Measurements from ENCODE around the gene SPG7. TPM values are rescaled to one million over a fixed set of nuclear protein-coding genes. Genes with fewer than 3 reads are reported as not detected.

SPG7 gene
- total RNA-seq, 1 experiment from 2014 or later, result 98.5 TPM

- no peak for DNase-seq (ENCODE audit: low read depth)
Measured at GRCh38 chr16:89511374-89511773, 3.2 kb downstream of the SPG7 start.

- DNase-seq (ENCODE audit: low read depth), result no peak
Measured at GRCh38 chr16:89512453-89512852, 4.2 kb downstream of the SPG7 start.

GRCh38 chr16:89517128-89517527, 8.9 kb downstream of the SPG7 start:
- DNase-seq (ENCODE audit: low read depth), result no peak

- no peak for DNase-seq (ENCODE audit: low read depth)
Measured at GRCh38 chr16:89519881-89520280, 11.7 kb downstream of the SPG7 start.

GRCh38 chr16:89522287-89522686, 14.1 kb downstream of the SPG7 start:
- no peak for DNase-seq (ENCODE audit: low read depth)

GRCh38 chr16:89523680-89524344, 15.6 kb downstream of the SPG7 start:
- DNase-seq (ENCODE audit: low read depth), result no peak

- DNase-seq (ENCODE audit: low read depth), result no peak
Measured at GRCh38 chr16:89525146-89525913, 17.1 kb downstream of the SPG7 start.

- no peak for DNase-seq (ENCODE audit: low read depth)
Measured at GRCh38 chr16:89529097-89529496, 20.9 kb downstream of the SPG7 start.

- DNase-seq (ENCODE audit: low read depth), result no peak
Measured at GRCh38 chr16:89530401-89531381, 22.5 kb downstream of the SPG7 start.

GRCh38 chr16:89531821-89532526, 23.8 kb downstream of the SPG7 start:
- DNase-seq (ENCODE audit: low read depth), result no peak

GRCh38 chr16:89534252-89534756, 26.1 kb downstream of the SPG7 start:
- DNase-seq (ENCODE audit: low read depth), result no peak

GRCh38 chr16:89536371-89536770, 28.2 kb downstream of the SPG7 start:
- no peak for DNase-seq (ENCODE audit: low read depth)

- no peak for DNase-seq (ENCODE audit: low read depth)
Measured at GRCh38 chr16:89536886-89537548, 28.8 kb downstream of the SPG7 start.

- DNase-seq (ENCODE audit: low read depth), result no peak
Measured at GRCh38 chr16:89537549-89537925, 29.3 kb downstream of the SPG7 start.

GRCh38 chr16:89538286-89538685, 30.1 kb downstream of the SPG7 start:
- no peak for DNase-seq (ENCODE audit: low read depth)

- DNase-seq (ENCODE audit: low read depth), result no peak
Measured at GRCh38 chr16:89540557-89540956, 32.4 kb downstream of the SPG7 start.

GRCh38 chr16:89541792-89542191, 33.6 kb downstream of the SPG7 start:
- DNase-seq (ENCODE audit: low read depth), result no peak

- DNase-seq (ENCODE audit: low read depth), result no peak
Measured at GRCh38 chr16:89544113-89544512, 35.9 kb downstream of the SPG7 start.

GRCh38 chr16:89544713-89545043, 36.5 kb downstream of the SPG7 start:
- DNase-seq (ENCODE audit: low read depth), result no peak

GRCh38 chr16:89545044-89545830, 37.0 kb downstream of the SPG7 start:
- DNase-seq (ENCODE audit: low read depth), result no peak
